ENCODE data around the gene PSMD14. TPM values are rescaled to one million over a fixed set of nuclear protein-coding genes. Genes with fewer than 3 reads are reported as not detected.

Gene PSMD14
- total and polyA plus RNA-seq, 2 donors (not counting 1 experiment from before 2014, with no cell fraction given), result 69.2 to 87.5 TPM

DNA sequence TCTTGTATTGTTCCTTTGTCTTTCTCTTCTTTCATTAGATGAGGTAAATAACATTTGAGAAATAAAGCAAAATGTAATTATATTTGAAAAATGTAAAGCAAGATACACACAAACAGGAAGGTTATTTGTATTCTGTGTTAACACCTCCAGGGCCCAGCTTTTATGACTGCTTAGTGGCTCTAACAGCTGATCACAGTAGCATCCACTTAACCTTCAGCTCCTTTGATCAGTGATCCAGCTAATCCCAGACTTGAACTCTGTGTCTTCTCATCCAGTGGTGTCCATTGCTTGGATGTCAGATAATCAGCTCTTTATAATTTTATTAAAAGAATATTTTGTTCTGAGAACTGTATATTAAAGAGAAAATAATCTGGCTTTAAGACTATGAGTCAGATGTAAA is 44.5 kb downstream of the PSMD14 start:
- no peaks in the 10 kb centered on the region for H3K4me1 ChIP-seq (ENCODE audit: control insufficient read depth, extremely low read depth, insufficient read depth, low read length)
- no peak overlapping the region for H3K9ac ChIP-seq (ENCODE audit: insufficient read depth, low read length)
- H3K27ac ChIP-seq (ENCODE audit: insufficient read depth, low read length), result no peak overlapping the region
- no peaks in the 10 kb centered on the region for H3K36me3 ChIP-seq (ENCODE audit: control insufficient read depth, insufficient read depth, low read length)
- H4K20me1 ChIP-seq (ENCODE audit: control insufficient read depth, extremely low read depth, insufficient read depth, low read length), result no peaks in the 10 kb centered on the region
- H2AFZ ChIP-seq (ENCODE audit: low read length), result no peak overlapping the region
- H3K4me2 ChIP-seq (ENCODE audit: extremely low read depth, insufficient read depth, low read length), result no peak overlapping the region
- H3K79me2 ChIP-seq (ENCODE audit: control insufficient read depth, insufficient read depth, low read length), result peaks cover 45% of the 10 kb centered on the region
- H3K27me3 ChIP-seq (ENCODE audit: control insufficient read depth, insufficient read depth, low read length), result no peaks in the 10 kb centered on the region
- no peak overlapping the region for H3K4me3 ChIP-seq (replicated peaks in 1 of 4; ENCODE audit: control extremely low read depth in 1 of 4, insufficient read depth in 1 of 4, low read depth in 3 of 4, low read length in 4 of 4)
- TF ChIP-seq EZH2 (IDR thresholded peaks at IDR 0.05; ENCODE audit: low read length, missing control alignments), result no peak
- no peak for TF ChIP-seq CTCF (conservative IDR thresholded peaks at IDR 0.05 in 1 of 2, IDR thresholded peaks at IDR 0.05 in 1 of 2; ENCODE audit: low read depth in 1 of 2, low read length in 2 of 2)
- no peaks in the 10 kb centered on the region for H3K9me3 ChIP-seq (ENCODE audit: control insufficient read depth, insufficient read depth, low read depth, low read length)
- DNase-seq (ENCODE audit: low read depth in 2 of 2), result no peak

DNA sequence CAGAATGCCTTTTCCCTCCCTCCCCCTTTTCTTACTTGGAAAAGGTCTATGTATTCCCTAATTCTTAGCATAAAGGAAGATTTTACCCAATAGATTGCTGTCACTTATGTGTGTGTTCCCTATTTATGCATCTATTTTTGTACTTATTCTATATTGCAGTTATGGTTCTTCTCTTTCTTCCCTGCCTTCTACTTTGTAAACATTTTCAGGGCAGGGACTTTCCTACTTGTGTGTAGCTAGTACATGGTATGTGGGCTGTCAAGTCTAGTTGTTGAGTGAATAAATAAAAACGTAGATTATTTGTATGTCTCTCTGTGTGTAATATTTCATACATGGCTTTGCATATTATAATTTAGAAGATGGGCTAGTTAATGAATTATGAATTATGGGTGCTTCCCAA is 45.3 kb downstream of the PSMD14 start:
- Histone ChIP-seq H3K4me1 (ENCODE audit: control insufficient read depth, extremely low read depth, insufficient read depth, low read length) (no peaks in the 10 kb centered on the region), H4K20me1 (ENCODE audit: control insufficient read depth, extremely low read depth, insufficient read depth, low read length) (no peaks in the 10 kb centered on the region), H3K36me3 (ENCODE audit: control insufficient read depth, insufficient read depth, low read length) (no peaks in the 10 kb centered on the region), H3K9ac (ENCODE audit: insufficient read depth, low read length) (no peak overlapping the region), H3K9me3 (ENCODE audit: control insufficient read depth, insufficient read depth, low read depth, low read length) (no peaks in the 10 kb centered on the region), H3K27me3 (ENCODE audit: control insufficient read depth, insufficient read depth, low read length) (no peaks in the 10 kb centered on the region), H3K4me2 (ENCODE audit: extremely low read depth, insufficient read depth, low read length) (no peak overlapping the region), H3K27ac (ENCODE audit: insufficient read depth, low read length) (no peak overlapping the region), H3K4me3 (replicated peaks in 1 of 4; ENCODE audit: control extremely low read depth in 1 of 4, insufficient read depth in 1 of 4, low read depth in 3 of 4, low read length in 4 of 4) (no peak overlapping the region), H3K79me2 (ENCODE audit: control insufficient read depth, insufficient read depth, low read length) (peaks cover 43% of the 10 kb centered on the region), H2AFZ (ENCODE audit: low read length) (no peak overlapping the region)
- TF ChIP-seq CTCF (conservative IDR thresholded peaks at IDR 0.05 in 1 of 2, IDR thresholded peaks at IDR 0.05 in 1 of 2; ENCODE audit: low read depth in 1 of 2, low read length in 2 of 2) (no peak), EZH2 (IDR thresholded peaks at IDR 0.05; ENCODE audit: low read length, missing control alignments) (no peak)
- no peak for DNase-seq (ENCODE audit: low read depth in 2 of 2)

GRCh38 chr2:161354106-161354505 is 45.9 kb downstream of the PSMD14 start:
- no peaks in the 10 kb centered on the region for H3K4me1 ChIP-seq (ENCODE audit: control insufficient read depth, extremely low read depth, insufficient read depth, low read length)
- H3K36me3 ChIP-seq (ENCODE audit: control insufficient read depth, insufficient read depth, low read length), result no peaks in the 10 kb centered on the region
- H4K20me1 ChIP-seq (ENCODE audit: control insufficient read depth, extremely low read depth, insufficient read depth, low read length), result no peaks in the 10 kb centered on the region
- H3K9ac ChIP-seq (ENCODE audit: insufficient read depth, low read length), result no peak overlapping the region
- H3K4me3 ChIP-seq (replicated peaks in 1 of 4; ENCODE audit: control extremely low read depth in 1 of 4, insufficient read depth in 1 of 4, low read depth in 3 of 4, low read length in 4 of 4), result no peak overlapping the region
- H3K27ac ChIP-seq (ENCODE audit: insufficient read depth, low read length), result no peak overlapping the region
- no peaks in the 10 kb centered on the region for H3K27me3 ChIP-seq (ENCODE audit: control insufficient read depth, insufficient read depth, low read length)
- H3K4me2 ChIP-seq (ENCODE audit: extremely low read depth, insufficient read depth, low read length), result no peak overlapping the region
- no peak for DNase-seq (ENCODE audit: low read depth in 2 of 2)
- H3K9me3 ChIP-seq (ENCODE audit: control insufficient read depth, insufficient read depth, low read depth, low read length), result no peaks in the 10 kb centered on the region
- H2AFZ ChIP-seq (ENCODE audit: low read length), result no peak overlapping the region
- peaks cover 42% of the 10 kb centered on the region for H3K79me2 ChIP-seq (ENCODE audit: control insufficient read depth, insufficient read depth, low read length)
- TF ChIP-seq EZH2 (IDR thresholded peaks at IDR 0.05; ENCODE audit: low read length, missing control alignments) (no peak), CTCF (conservative IDR thresholded peaks at IDR 0.05 in 1 of 2, IDR thresholded peaks at IDR 0.05 in 1 of 2; ENCODE audit: low read depth in 1 of 2, low read length in 2 of 2) (no peak)

Measured in fibroblast of lung (primary cell).